DMS114 treated with DMSO at 0.1 percent for 48 hours (cell line): ENCODE results near the gene PAGR1.
"Not testable (repeated sequence)": the region's sequence is repeated elsewhere in the genome, so short reads cannot be mapped to it uniquely, and the experiment has no call there.

Source experiments
- DNase-seq: peaks from one replicate; lab custom pipeline; 2025; ENCODE audit not compliant: unreplicated experiment; lab: John Stamatoyannopoulos, UW

The PAGR1 gene

DNA sequence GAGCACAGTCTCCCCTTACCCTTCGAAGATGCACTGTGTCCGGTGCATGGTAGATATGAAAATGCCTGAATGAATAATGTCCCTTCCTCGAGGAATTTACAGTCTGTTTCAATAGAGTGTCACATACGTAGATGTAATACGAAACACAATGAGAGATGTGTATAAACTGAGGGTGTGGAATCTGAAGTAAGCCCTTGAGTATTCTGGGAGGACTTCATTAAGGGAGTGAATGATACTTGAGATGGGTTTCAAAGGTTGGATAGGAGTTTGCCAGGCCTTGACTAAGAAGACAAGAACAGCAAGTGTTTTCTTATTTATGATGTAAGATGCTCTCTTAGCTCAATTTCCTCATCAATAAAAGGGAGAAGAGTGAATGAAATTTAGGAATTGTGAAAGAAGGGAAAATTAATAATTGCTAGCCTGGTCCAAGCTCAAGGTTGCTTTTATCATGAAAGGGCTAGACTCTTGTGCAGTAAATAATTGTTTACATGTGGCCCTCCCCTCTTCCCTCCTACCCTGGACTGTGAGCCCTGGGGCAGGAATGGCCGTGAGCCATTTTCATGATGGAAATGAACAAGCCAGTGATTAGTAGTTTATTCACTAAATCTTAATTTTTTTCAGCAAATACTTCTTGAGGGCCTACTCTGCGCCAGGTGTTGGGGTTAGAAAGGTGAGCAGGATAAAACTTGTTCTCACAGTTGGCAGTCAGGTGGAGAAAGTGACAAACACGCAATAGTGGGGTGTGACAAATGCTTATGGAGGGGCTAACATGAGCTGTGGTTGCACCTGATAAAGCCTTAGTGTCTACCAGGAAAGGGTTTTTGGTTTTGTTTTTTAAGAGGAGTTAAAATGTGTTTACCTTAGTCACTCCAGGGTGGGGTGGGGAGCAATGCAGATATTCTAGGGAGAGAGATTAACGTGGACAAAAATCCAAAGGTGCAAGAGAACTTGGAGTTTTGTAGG is 23.8 kb upstream of the PAGR1 start:
- no peak for DNase-seq

GRCh38 chr16:29793153-29793552 is 22.8 kb upstream of the PAGR1 start:
- DNase-seq: not testable (repeated sequence)

- DNase-seq: no peak
Observed at GRCh38 chr16:29794231-29794710, 21.7 kb upstream of the PAGR1 start.

DNA sequence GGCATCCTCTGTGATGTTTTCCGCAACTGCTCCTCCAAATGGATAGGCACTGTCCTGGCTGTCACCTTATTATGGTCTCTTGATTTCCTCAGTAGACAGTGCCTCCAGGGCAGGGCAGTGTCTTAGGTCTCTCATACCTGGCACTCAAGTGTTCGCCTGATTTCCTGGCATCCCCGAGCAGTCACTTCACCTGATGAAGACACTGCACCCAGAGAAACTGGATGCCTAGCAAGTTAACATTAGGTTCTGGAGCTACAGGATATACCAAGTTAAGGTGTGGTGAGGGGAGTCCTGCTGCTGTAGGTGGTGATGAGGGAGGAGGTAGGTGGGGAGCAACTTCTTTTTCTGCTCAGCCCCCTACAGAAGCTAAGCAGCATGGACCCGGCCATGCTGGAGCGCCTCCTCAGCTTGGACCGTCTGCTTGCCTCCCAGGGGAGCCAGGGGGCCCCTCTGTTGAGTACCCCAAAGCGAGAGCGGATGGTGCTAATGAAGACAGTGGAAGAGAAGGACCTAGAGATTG is 13.5 kb upstream of the PAGR1 start:
- DNase-seq: no peak

DNA sequence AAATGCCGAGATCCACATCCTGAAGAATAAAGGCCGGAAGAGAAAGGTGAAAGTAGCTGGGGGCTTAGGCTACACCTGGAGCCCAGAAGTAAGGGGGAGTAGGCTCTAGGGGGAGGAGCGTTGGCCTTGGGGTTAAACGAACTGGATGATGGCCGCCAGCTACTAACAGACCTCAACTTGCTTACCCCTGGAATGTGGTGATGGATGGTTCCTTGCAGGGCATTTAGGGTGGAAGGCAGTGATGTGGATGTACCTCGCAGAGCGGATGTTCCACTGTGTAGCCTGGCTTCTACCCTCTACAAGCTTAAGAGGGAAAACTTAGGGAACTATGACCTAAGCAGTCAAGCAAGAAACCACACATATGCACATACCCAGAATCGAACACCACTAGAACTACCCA is 11.9 kb upstream of the PAGR1 start:
- no peak for DNase-seq

- peak; percentile 57 for DNase-seq
Observed at GRCh38 chr16:29804455-29805231, 11.3 kb upstream of the PAGR1 start.

DNA sequence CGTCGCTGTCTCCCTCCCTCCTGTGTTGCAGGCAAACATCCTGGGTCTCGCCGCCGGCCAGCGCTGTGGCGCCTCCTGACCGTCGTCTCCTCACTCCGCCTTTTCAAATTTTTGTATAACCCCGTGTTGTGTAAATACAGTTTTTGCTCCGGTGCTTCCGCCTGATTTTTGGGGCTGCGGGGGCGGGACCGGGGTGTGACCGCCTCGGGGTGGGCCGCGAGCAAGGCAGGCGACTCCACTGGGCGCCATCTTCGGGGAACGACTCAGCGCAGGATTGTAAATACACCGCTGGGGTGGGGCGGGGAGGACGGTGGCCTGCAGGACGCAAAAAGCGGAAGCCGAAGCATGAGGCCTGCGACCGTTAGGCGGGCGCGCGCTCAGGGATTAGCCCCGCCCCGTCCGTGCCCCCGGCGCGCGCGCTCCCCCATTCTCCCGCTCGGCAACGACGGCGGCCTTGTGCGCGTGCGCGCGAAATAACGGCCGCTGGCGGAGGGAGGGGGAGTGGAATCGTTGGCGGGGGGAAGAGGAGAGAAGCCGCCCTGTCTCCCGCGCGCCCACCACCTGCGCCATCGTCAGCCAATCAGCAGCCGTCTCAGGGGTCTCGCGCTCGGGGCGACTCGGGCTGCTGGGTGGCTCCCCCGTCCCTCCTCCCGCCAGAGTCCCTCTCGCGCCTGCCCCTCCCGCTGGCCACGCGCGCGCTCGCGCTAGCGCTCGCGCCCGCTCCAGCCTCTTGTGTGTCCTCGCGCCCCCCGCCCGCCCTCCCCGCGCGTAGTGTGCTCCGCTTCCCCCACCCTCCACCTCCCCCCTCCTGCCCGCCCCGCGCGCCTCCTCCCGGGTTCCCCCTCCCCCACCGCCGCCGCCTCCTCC is 10.5 kb upstream of the PAGR1 start:
- peak; percentile 96 for DNase-seq

DNA sequence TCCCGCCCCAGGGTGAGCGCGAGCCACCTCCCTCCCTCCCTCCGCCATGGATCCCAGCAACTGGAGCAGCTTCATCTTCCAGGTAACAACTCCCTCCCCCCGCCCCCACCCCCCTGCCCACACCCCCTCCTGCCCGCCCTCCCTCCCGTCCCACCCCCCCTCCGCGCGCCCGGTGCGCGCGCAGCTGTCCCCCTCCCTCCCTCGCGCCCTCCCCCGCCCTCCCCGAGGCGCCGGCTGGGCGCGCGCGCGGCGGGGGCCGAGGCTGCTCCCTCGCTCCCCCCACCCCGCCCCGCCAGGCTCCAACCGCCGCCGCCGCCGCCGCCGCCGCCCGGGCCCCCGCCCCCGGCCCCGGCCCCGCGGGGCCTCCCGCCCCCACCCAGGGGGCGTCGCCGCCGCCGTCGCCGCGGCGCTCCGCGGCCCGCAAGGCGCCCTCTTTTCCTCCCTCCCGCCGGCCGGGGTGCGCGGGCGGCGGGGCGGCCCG is 9.8 kb upstream of the PAGR1 start, which contains the start of gene MAZ:
Gene MAZ, plus strand, starts transcription at position 431 of the 481 bp plus-strand sequence. CDS start 173 bp downstream, outside the sequence.
- no peak for DNase-seq

- no peak for DNase-seq
Observed at GRCh38 chr16:29806641-29807425, 9.1 kb upstream of the PAGR1 start.

DNA sequence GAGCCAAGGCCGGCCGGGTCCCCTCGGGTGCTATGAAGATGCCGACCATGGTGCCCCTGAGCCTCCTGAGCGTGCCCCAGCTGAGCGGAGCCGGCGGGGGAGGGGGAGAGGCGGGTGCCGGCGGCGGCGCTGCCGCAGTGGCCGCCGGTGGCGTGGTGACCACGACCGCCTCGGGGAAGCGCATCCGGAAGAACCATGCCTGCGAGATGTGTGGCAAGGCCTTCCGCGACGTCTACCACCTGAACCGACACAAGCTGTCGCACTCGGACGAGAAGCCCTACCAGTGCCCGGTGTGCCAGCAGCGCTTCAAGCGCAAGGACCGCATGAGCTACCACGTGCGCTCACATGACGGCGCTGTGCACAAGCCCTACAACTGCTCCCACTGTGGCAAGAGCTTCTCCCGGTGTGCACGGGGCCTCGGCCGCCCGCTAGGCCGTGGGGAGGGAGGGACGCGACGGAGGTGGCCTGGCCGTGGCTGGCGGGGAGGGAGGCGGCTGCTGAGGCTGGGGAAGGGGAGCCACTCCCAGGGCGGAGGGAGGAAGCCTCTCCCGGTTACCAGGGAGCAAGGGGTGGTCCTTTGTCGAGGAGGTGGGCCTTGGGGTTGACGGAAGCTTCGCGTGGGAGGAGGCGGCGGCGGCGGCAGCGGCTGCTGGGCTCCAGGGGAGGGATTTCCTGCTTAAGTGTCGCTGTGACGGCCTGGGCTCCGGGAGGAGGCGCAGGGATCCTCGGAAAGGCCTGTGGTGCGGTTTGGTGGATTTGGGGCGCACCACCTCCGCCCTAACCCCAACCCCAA is 8.3 kb upstream of the PAGR1 start:
- peak; percentile 78 for DNase-seq

DNA sequence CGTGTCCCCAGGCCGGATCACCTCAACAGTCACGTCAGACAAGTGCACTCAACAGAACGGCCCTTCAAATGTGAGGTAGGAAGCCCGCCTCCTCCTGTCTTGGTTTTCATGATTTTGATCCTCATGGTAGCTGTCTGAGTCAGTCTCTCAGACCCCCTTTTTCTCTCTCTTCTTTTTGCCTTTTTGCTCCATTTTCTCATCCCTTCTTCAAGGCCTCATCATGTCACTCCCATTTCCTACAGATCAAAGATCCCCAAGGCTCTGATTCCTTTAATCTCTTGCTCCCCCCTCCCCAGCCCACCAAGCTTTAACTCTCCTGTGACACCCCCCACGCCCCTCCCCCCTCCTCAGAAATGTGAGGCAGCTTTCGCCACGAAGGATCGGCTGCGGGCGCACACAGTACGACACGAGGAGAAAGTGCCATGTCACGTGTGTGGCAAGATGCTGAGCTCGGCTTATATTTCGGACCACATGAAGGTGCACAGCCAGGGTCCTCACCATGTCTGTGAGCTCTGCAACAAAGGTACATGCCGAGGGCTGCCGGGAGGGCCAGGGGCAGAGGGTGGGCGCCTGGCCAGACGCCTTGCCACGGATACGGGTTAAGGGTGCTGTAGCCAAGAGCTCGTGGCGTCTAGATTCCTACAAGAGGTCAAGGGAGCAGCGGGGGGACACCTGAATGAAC is 7.6 kb upstream of the PAGR1 start:
- no peak for DNase-seq

DNA sequence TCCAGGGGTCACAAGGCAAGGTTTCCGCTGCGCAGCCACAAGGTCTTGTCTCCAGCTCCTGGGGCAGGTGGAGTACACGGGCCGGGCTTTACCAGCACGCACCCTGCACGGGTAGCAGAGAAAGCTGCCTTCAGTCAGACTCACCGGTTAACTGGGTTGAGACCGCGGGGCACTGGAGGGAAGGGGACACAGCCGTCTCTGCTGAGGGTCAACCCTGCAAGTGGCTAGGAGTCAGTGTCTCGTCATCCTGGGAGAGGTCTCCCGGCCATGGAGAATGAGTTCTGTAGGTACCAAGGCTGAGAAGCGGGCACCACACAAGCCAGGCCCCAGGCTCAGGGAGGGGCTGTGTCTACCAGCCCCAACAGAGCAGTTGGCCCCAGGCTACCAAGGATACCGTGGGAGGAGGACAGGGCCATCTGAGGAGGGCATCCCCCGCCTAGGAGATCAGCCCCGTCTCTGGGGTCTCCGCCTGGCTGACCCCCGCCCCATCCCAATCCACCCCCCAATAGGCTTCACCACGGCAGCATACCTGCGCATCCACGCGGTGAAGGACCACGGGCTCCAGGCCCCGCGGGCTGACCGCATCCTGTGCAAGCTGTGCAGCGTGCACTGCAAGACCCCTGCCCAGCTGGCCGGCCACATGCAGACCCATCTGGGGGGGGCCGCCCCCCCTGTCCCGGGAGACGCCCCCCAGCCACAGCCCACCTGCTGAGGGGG is 6.8 kb upstream of the PAGR1 start:
- DNase-seq: no peak

GRCh38 chr16:29809850-29810698 is 5.9 kb upstream of the PAGR1 start:
- DNase-seq: peak; percentile 61

- no peak for DNase-seq
Observed at GRCh38 chr16:29810699-29811169, 5.2 kb upstream of the PAGR1 start.

DNA sequence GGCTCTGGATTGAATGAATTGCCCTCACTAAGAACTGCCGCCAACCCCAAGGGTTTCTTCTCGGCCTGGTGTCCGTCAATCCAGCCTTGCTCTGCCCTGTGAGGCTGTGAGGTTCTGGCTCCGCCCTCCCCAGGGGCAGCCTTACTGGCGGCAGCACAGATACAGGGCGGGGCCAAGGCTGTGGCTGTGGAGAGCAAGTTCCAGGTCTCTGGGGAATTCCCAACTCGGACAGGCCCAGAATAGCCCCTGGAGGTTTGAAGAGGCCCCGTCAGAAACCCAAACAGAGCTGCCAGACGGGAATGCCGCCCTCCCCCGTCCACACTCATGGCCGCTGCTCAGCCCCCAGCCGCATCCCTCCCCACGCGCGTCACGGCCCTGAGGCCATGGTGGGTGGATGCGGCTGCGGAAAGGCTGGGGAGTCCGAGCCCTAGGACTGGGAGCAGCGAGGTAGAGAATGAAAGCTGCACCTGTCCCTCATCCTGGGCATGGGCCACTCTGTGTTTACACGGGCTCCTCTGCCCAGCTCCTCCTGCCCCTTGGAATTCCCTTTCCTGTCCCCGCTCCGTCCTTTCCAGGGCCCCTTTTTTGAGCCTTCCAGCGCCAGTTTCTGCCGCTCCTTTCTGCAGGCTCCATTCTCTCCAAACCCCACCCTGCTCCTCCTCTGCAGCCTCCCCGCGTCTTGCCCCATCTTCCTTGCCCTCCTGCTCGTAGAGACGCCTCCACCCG is 4.6 kb upstream of the PAGR1 start:
- DNase-seq: peak; percentile 92
